Fibroblast of villous mesenchyme (primary cell): Measurements from ENCODE around the gene IFNA6. TPM values are rescaled to one million over a fixed set of nuclear protein-coding genes. Genes with fewer than 3 reads are reported as not detected.

Source experiments
- DNase-seq: peaks from one replicate; pipeline ENCODE4 v3.0.0-alpha.2; 2010; ENCODE audit warnings: low read depth
- H3K4me3 ChIP-seq: 2 replicates; pipeline ENCODE4 v1.5.1; 2011; ENCODE audit warnings: low read depth, mild to moderate bottlenecking, low read length
- total RNA-seq: library from RNA; depleted of rRNA; stranded (reverse); fragments of >200 nt; gene quantifications from 2 replicates; pipeline ENCODE4 v1.2.3, GENCODE V29; 2012
- TF ChIP-seq, protein P1 (sequence below): IDR thresholded peaks from 2 replicates; pipeline ENCODE4 v1.5.1; 2012; ENCODE audit warnings: low read depth, mild to moderate bottlenecking, low read length; ENCODE audit not compliant: insufficient read depth

Gene IFNA6
- total RNA-seq, 1 donor = not detected

DNA sequence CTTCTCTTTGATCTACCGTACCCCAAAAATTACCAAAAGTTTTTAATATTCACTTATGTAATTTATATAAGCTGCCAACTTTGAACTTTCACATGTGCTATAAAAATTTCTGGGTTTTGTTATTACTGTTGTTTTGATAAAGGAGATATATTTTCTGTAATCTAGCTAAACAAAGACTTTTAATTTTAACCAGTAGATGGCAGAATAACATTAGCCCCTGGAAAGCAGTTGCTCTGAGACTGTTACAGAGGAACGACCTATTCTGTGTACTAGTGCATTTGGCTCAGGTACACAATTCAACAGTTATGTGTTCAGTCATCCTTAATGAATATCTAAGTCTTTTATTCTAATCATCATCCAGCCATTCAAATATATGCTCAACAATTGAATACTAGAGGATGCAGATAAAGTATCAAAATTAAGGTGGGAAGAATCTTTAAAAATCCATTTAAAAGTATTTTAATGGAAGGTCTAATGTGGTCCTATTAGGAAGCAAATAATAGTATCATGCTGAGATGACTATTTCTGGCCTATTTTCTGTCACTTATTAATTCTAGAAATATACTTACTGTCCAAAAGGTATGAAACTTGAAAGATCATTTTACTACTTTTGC, 24.1 kb downstream of the IFNA6 start:
- TF ChIP-seq, protein P1, sequence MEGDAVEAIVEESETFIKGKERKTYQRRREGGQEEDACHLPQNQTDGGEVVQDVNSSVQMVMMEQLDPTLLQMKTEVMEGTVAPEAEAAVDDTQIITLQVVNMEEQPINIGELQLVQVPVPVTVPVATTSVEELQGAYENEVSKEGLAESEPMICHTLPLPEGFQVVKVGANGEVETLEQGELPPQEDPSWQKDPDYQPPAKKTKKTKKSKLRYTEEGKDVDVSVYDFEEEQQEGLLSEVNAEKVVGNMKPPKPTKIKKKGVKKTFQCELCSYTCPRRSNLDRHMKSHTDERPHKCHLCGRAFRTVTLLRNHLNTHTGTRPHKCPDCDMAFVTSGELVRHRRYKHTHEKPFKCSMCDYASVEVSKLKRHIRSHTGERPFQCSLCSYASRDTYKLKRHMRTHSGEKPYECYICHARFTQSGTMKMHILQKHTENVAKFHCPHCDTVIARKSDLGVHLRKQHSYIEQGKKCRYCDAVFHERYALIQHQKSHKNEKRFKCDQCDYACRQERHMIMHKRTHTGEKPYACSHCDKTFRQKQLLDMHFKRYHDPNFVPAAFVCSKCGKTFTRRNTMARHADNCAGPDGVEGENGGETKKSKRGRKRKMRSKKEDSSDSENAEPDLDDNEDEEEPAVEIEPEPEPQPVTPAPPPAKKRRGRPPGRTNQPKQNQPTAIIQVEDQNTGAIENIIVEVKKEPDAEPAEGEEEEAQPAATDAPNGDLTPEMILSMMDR = peak; percentile 65
- DNase-seq = peak; percentile 57
- H3K4me3 ChIP-seq = no peak overlapping the region

DNA sequence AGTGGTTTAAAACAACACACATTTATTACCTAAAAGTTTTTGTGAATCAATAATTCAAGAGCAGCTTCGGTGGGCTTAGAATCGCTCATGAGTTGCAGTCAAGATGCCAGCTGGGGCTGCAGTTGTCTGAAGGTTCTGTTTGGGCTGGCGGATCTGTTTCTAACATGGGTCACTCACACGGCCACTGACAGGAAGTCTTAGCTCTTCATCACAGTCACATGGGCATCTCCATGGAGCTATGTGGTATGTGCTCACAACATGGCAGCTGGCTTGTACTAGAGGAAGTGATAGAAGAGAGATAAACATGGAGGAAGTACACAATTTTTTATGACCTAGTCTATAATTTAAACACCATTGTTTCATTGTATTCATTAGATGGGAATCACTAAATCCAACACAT, 26.6 kb downstream of the IFNA6 start:
- TF ChIP-seq, protein P1 = no peak
- no peak for DNase-seq
- H3K4me3 ChIP-seq = no peak overlapping the region

DNA sequence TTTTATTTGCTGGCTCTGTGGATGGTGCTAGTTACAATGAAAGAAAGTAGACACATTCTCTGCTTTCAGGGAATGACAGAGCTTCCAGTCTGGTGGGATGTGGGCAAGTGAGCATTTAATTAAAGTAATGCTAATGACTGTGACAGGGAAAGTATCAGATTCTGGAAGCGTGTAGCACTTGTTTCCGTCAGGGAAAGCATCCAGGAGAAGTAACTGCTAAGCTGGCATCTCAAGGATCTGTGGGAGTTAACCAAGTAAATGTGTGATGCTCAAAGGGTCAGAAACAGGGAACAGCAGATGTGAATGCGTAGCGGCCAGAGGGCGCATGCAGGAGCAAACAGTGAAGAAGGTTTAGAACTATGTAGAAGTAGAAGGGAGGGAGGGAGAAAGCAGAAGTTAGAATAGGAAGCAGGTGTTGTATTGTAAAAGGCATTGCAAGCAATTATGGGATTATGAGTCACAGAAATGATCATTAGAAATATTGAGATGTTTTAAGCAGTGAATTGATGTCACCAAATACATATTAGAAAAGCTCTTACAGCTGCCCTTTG, 27.7 kb downstream of the IFNA6 start:
- H3K4me3 ChIP-seq = no peak overlapping the region
- TF ChIP-seq, protein P1 = no peak
- no peak for DNase-seq

DNA sequence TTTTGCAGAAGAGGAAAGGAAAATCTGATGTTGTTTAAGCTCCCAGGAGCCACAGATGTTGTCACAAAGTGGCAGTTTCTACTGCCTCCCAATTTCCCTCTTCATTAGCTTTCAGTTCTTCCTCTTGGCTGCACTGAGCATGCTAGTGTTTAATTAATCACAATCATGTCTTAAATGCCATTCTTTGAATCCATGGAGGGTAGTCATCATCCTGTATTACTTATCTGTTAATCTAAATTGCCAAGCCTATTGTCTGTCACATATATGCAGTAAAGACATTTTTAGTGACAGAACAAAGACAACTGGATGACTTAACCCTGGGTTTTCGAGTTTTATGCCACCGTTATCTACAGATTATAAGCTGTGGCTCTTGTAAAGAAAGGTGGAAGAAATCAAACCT, 30.2 kb downstream of the IFNA6 start:
- TF ChIP-seq, protein P1 = no peak
- no peak overlapping the region for H3K4me3 ChIP-seq
- no peak for DNase-seq

DNA sequence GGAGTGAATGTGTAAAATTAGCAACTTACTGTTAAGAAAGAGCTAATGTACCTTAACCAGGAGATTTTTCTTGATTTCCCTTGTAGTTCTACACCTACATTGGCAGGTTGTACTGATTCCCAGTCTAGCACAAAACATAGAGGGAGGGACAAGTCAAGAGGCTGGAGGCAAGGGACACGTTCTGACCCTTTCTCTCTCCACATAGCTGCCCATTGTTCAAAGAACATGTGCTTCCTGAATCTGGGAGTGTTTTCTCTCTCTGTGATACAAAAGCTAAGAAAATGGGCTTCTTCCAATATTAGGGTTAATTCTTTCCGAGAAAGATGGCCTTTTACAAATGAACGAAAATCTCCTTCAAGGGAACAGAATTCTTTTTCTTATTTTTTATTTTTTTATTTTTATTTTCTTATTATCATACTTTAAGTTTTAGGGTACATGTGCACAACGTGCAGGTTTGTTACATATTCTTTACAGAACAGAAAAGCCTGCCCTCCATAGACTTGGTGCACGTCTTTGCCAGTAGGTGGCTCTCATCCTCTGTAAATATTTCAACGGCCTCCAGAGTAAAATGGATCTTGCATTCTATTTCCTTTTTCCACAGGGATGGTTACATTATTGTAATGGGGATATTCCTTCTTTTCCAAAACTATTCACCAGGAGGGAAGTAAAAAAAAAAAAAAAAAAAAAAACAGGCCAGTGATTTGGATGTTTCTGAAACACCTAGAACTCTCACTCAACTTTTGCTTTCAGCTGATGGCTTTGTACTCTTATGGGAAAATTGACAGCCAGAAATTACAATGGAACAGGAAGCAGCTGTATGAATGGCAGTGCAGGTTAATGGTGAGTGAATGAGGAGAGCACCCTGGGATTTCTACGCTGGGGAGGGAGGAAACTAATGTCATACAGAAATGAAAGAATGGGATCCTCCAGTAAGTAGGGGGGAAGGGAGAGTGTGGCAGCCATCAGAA, 32.4 kb downstream of the IFNA6 start:
- peak; percentile 51 for DNase-seq
- H3K4me3 ChIP-seq = no peak overlapping the region
- TF ChIP-seq, protein P1 = peak; percentile 71

DNA sequence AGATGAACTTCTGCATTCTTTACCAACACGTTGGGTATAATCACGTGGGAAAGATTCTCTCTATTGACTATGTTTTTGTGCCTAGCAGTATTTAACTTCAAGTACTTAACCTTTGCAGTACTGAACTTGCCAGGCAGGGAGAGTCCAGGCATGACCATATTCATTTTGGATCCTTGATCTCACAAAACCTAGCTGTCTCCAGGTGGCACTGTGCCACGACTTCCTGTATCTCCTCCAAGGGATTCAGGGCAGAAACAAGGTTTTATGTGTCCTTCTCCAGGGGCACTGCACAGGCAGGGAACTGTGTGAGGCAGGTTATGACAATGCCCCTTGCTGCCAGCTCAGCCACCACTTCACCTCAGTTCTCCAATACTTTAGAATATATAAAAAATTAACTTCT, 33.8 kb downstream of the IFNA6 start:
- TF ChIP-seq, protein P1 = no peak
- DNase-seq = no peak
- no peak overlapping the region for H3K4me3 ChIP-seq
